ENCODE data around the gene SEL1L3. TPM values are rescaled to one million over a fixed set of nuclear protein-coding genes. Genes with fewer than 3 reads are reported as not detected.

SEL1L3 gene
- total and polyA plus RNA-seq, 2 donors (not counting 3 experiments of a cell fraction or from before 2014, with no cell fraction given): 53.4 to 122 TPM

- H3K9me3 ChIP-seq (replicated peaks; ENCODE audit: control insufficient read depth, insufficient read depth, low read length): no peaks in the 10 kb centered on the region
- no peaks in the 10 kb centered on the region for H3K79me2 ChIP-seq (ENCODE audit: control insufficient read depth, insufficient read depth, low read length)
- DNase-seq (ENCODE audit: low read depth, low spot score): no peak
- H3K4me2 ChIP-seq (ENCODE audit: insufficient read depth, low read length): no peak overlapping the region
- POLR2A ChIA-PET: no interaction called here
- no TSS peak for BruUV-seq (replicated peaks)
- H3K27me3 ChIP-seq (ENCODE audit: control insufficient read depth in 2 of 2, insufficient read depth in 2 of 2, low read length in 2 of 2): no peaks in the 10 kb centered on the region
- dilution Hi-C loops (cut with MboI; ENCODE audit: extremely low pct_ligation_motif_present, low sequenced_read_pairs) (no loop called here), intact Hi-C loops (cut with micrococcal nuclease) (no loop called here)
- H3K9me1 ChIP-seq (replicated peaks; ENCODE audit: control insufficient read depth, extremely low read depth, insufficient read depth, low read length): no peaks in the 10 kb centered on the region
- H3K4me3 ChIP-seq (replicated peaks in 1 of 3; ENCODE audit: insufficient read depth in 1 of 3, low read depth in 1 of 3, low read length in 3 of 3): no peak overlapping the region
- CTCF ChIA-PET: interaction anchor here (1.0 to 1.3 kb wide), 2 partner anchors 11 to 14 kb away, joined by 3 to 5 read pairs; no protein-coding TSS in a partner anchor
- no peak overlapping the region for H2AFZ ChIP-seq (ENCODE audit: low read depth, low read length)
- no peak overlapping the region for H3K27ac ChIP-seq (ENCODE audit: insufficient read depth, low read depth, low read length)
- H3K36me3 ChIP-seq (ENCODE audit: control insufficient read depth in 2 of 2, extremely low read depth in 1 of 2, insufficient read depth in 2 of 2, low read length in 2 of 2): no peaks in the 10 kb centered on the region
- H3K9ac ChIP-seq (replicated peaks; ENCODE audit: extremely low read depth, insufficient read depth, low read length): no peak overlapping the region
- H4K20me1 ChIP-seq (replicated peaks; ENCODE audit: control insufficient read depth, extremely low read depth, insufficient read depth, low read length): no peaks in the 10 kb centered on the region
- TF ChIP-seq FOS (IDR thresholded peaks at IDR 0.05; ENCODE audit: borderline replicate concordance, insufficient read depth, low read length): no peak
- no peak for TF ChIP-seq POLR2AphosphoS5 (IDR thresholded peaks at IDR 0.05; ENCODE audit: insufficient read depth, low read depth, low read length)
- TF ChIP-seq CTCF (IDR thresholded peaks at IDR 0.05; ENCODE audit: extremely low read depth in 1 of 2, insufficient read depth in 1 of 2, low read depth in 1 of 2, low read length in 2 of 2): no peak
- no peak for TF ChIP-seq GATA2 (IDR thresholded peaks at IDR 0.05; ENCODE audit: insufficient read depth, insufficient read length, low read depth, low read length)
- TF ChIP-seq MAX (IDR thresholded peaks at IDR 0.05; ENCODE audit: insufficient read depth, insufficient read length): no peak
- TF ChIP-seq MYC (IDR thresholded peaks at IDR 0.05; ENCODE audit: low read depth, low read length): no peak
- no peak for TF ChIP-seq EZH2 (IDR thresholded peaks at IDR 0.05; ENCODE audit: borderline replicate concordance, low read depth, low read length, severe bottlenecking)
- TF ChIP-seq JUN (IDR thresholded peaks at IDR 0.05; ENCODE audit: borderline replicate concordance, insufficient read depth, insufficient read length, low read depth): no peak
- TF ChIP-seq POLR2A (IDR thresholded peaks at IDR 0.05; ENCODE audit: low read depth, low read length): no peak
- FAIRE-seq: no peak
- peaks cover 17% of the 10 kb centered on the region for H3K4me1 ChIP-seq (ENCODE audit: control insufficient read depth, extremely low read depth, insufficient read depth, low read length)
These were observed 7.3 kb upstream of the SEL1L3 start for GRCh38 chr4:25870081-25870480.

All from endothelial cell of umbilical vein (primary cell).